ENCODE results near the gene ARVCF.

- TF ChIP-seq NRF1 (IDR thresholded peaks at IDR 0.05; ENCODE audit: low read depth, low read length) (no peak), SMC3 (IDR thresholded peaks at IDR 0.05; ENCODE audit: low read depth, low read length) (no peak), TAF1 (IDR thresholded peaks at IDR 0.05; ENCODE audit: borderline replicate concordance, low read depth, low read length) (no peak), POLR2AphosphoS5 (IDR thresholded peaks at IDR 0.05; ENCODE audit: low read depth, low read length) (no peak), CHD2 (IDR thresholded peaks at IDR 0.05; ENCODE audit: low read length, partially characterized antibody) (no peak), GABPA (IDR thresholded peaks at IDR 0.05; ENCODE audit: low read depth) (no peak), CTCF (IDR thresholded peaks at IDR 0.05) (no peak)
- TF ChIP-seq, protein P1, sequence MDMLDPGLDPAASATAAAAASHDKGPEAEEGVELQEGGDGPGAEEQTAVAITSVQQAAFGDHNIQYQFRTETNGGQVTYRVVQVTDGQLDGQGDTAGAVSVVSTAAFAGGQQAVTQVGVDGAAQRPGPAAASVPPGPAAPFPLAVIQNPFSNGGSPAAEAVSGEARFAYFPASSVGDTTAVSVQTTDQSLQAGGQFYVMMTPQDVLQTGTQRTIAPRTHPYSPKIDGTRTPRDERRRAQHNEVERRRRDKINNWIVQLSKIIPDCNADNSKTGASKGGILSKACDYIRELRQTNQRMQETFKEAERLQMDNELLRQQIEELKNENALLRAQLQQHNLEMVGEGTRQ (IDR thresholded peaks at IDR 0.05; ENCODE audit: borderline replicate concordance, low read depth, low read length), result no peak
- TF ChIP-seq, protein P2, sequence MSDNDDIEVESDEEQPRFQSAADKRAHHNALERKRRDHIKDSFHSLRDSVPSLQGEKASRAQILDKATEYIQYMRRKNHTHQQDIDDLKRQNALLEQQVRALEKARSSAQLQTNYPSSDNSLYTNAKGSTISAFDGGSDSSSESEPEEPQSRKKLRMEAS (IDR thresholded peaks at IDR 0.05; ENCODE audit: low read depth), result no peak
These were observed 19.5 kb upstream of the ARVCF start for GRCh38 chr22:20036084-20036482.

Measured in SK-N-SH (cell line).